ENCODE measurements around the gene ATP6V1F.

DNA sequence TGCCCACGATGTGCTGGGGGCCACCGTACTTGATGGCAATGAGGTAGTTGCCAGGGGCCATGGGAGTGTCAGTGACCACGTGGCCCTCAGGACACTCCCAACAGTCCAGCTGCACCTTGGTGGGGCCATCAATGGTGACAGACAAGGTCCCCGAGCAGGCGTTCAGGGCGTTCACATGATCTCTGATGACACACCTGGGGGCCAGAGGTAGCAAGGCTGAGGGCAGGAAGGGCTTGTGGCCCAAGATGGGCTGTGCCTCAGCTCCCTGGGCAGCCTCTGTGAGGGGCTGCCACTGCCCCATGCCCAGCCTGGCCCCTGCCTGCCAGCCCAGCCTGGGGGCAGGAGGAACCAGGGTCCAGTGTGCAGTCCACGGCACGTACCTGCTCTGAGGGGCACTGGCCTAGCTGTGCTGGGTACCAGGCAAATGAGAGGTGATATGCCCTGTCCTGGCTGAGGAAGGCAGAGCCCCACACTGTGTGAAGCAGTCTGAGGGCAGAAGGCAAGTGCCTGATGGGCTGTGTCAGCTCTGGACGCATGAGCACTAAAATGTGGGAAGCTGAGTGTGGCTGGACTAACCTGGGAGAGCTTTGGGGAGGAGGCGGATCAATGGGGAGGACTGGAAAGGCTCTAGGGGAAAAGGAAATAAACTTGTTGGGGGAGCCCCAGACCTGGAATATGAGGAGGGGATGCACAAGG, 51.4 kb downstream of the ATP6V1F start:
- TF ChIP-seq, protein P1, sequence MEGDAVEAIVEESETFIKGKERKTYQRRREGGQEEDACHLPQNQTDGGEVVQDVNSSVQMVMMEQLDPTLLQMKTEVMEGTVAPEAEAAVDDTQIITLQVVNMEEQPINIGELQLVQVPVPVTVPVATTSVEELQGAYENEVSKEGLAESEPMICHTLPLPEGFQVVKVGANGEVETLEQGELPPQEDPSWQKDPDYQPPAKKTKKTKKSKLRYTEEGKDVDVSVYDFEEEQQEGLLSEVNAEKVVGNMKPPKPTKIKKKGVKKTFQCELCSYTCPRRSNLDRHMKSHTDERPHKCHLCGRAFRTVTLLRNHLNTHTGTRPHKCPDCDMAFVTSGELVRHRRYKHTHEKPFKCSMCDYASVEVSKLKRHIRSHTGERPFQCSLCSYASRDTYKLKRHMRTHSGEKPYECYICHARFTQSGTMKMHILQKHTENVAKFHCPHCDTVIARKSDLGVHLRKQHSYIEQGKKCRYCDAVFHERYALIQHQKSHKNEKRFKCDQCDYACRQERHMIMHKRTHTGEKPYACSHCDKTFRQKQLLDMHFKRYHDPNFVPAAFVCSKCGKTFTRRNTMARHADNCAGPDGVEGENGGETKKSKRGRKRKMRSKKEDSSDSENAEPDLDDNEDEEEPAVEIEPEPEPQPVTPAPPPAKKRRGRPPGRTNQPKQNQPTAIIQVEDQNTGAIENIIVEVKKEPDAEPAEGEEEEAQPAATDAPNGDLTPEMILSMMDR (conservative IDR thresholded peaks at IDR 0.05) = no peak
- no peak for TF ChIP-seq ZFX (IDR thresholded peaks at IDR 0.05)
